IPS DF 4.7 (cell line): ENCODE results near the gene LFNG.

Source experiments
- DNase-seq: peaks from one replicate; pipeline ENCODE4 v3.0.0-alpha.2; 2013; ENCODE audit warnings: low spot score; ENCODE audit errors: extremely low read depth

The LFNG gene

GRCh38 chr7:2516194-2516555 is 3.4 kb upstream of the LFNG start:
- no peak for DNase-seq

GRCh38 chr7:2517026-2517425 is 2.5 kb upstream of the LFNG start:
- no peak for DNase-seq

- DNase-seq: no peak
Observed at GRCh38 chr7:2517678-2518507, 1.7 kb upstream of the LFNG start.

GRCh38 chr7:2518737-2519118 is 846 bp upstream of the LFNG start:
- DNase-seq: no peak

GRCh38 chr7:2520131-2520760 is 672 bp downstream of the LFNG start:
- no peak for DNase-seq

- no peak for DNase-seq
Observed at GRCh38 chr7:2520761-2521290, 1.3 kb downstream of the LFNG start.

GRCh38 chr7:2521341-2521745 is 1.8 kb downstream of the LFNG start:
- no peak for DNase-seq

GRCh38 chr7:2521952-2522591 is 2.5 kb downstream of the LFNG start:
- DNase-seq: no peak

GRCh38 chr7:2522780-2523433 is 3.3 kb downstream of the LFNG start:
- no peak for DNase-seq

- DNase-seq: no peak
Observed at GRCh38 chr7:2523461-2523936, 3.9 kb downstream of the LFNG start.

- no peak for DNase-seq
Observed at GRCh38 chr7:2523941-2524807, 4.6 kb downstream of the LFNG start.

- no peak for DNase-seq
Observed at GRCh38 chr7:2524808-2525657, 5.5 kb downstream of the LFNG start.

GRCh38 chr7:2525658-2526630 is 6.4 kb downstream of the LFNG start:
- DNase-seq: no peak

GRCh38 chr7:2526659-2527504 is 7.3 kb downstream of the LFNG start:
- no peak for DNase-seq

GRCh38 chr7:2527505-2528467 is 8.2 kb downstream of the LFNG start:
- DNase-seq: no peak

- no peak for DNase-seq
Observed at GRCh38 chr7:2528481-2529095, 9.0 kb downstream of the LFNG start.
